ENCODE data around the gene MBD5.

DNA sequence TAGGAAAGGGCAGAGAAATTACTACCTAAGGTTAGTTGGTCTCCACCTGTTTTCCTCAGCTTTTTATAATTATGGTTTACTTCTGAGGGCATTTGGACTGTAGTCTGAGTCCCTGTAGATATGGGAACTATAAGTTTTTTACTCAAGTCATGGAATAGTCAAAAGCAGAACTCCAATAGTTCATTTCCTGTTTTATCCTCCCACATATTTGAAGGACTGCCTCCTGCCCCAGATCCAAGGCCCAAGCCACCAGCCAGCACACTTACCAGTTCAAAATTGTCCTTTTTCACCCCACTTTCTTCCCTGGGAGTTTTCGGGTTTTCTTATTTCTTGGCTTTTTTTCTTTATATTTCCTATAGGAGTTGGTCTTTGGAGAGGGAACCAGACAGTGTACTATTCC lies 164.1 kb downstream of the MBD5 start:
- TF ChIP-seq, protein P1, sequence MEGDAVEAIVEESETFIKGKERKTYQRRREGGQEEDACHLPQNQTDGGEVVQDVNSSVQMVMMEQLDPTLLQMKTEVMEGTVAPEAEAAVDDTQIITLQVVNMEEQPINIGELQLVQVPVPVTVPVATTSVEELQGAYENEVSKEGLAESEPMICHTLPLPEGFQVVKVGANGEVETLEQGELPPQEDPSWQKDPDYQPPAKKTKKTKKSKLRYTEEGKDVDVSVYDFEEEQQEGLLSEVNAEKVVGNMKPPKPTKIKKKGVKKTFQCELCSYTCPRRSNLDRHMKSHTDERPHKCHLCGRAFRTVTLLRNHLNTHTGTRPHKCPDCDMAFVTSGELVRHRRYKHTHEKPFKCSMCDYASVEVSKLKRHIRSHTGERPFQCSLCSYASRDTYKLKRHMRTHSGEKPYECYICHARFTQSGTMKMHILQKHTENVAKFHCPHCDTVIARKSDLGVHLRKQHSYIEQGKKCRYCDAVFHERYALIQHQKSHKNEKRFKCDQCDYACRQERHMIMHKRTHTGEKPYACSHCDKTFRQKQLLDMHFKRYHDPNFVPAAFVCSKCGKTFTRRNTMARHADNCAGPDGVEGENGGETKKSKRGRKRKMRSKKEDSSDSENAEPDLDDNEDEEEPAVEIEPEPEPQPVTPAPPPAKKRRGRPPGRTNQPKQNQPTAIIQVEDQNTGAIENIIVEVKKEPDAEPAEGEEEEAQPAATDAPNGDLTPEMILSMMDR (IDR thresholded peaks at IDR 0.05) = no peak
- TF ChIP-seq EP300 (IDR thresholded peaks at IDR 0.05) = no peak
